Measurements from ENCODE around the gene EEPD1.
"Not testable (repeated sequence)": the region's sequence is repeated elsewhere in the genome, so short reads cannot be mapped to it uniquely, and the experiment has no call there.

EEPD1 gene

GRCh38 chr7:36232555-36232954, 79.5 kb downstream of the EEPD1 start:
- DNase-seq (ENCODE audit: low spot score) = no peak
- in situ Hi-C loops (cut with MboI; ENCODE audit: low sequenced_read_pairs, unreplicated experiment) = no loop called here
- no peak for TF ChIP-seq CTCF (IDR thresholded peaks at IDR 0.05; ENCODE audit: borderline replicate concordance, control extremely low read depth, extremely low read depth, insufficient read depth, missing control alignments)

GRCh38 chr7:36232971-36233550, 80.0 kb downstream of the EEPD1 start:
- TF ChIP-seq CTCF (IDR thresholded peaks at IDR 0.05; ENCODE audit: borderline replicate concordance, control extremely low read depth, extremely low read depth, insufficient read depth, missing control alignments) = no peak
- in situ Hi-C loops (cut with MboI; ENCODE audit: low sequenced_read_pairs, unreplicated experiment) = no loop called here
- DNase-seq (ENCODE audit: low spot score) = no peak

GRCh38 chr7:36236073-36236472, 83.0 kb downstream of the EEPD1 start:
- TF ChIP-seq CTCF (IDR thresholded peaks at IDR 0.05; ENCODE audit: borderline replicate concordance, control extremely low read depth, extremely low read depth, insufficient read depth, missing control alignments) = no peak
- in situ Hi-C loops (cut with MboI; ENCODE audit: low sequenced_read_pairs, unreplicated experiment) = no loop called here

GRCh38 chr7:36238138-36238537, 85.1 kb downstream of the EEPD1 start:
- no peak for TF ChIP-seq CTCF (IDR thresholded peaks at IDR 0.05; ENCODE audit: borderline replicate concordance, control extremely low read depth, extremely low read depth, insufficient read depth, missing control alignments)
- DNase-seq (ENCODE audit: low spot score) = no peak
- in situ Hi-C loops (cut with MboI; ENCODE audit: low sequenced_read_pairs, unreplicated experiment) = no loop called here

More at GRCh38 chr7:36236073-36236472, 83.0 kb downstream of the EEPD1 start:
- no peak for DNase-seq (ENCODE audit: low spot score)

- in situ Hi-C loops (cut with MboI; ENCODE audit: low sequenced_read_pairs, unreplicated experiment); DNase-seq (ENCODE audit: low spot score): not testable (repeated sequence)
Measured at GRCh38 chr7:36243356-36243755, 90.3 kb downstream of the EEPD1 start.

- in situ Hi-C loops (cut with MboI; ENCODE audit: low sequenced_read_pairs, unreplicated experiment); DNase-seq (ENCODE audit: low spot score): not testable (repeated sequence)
Measured at GRCh38 chr7:36244001-36244400, 90.9 kb downstream of the EEPD1 start.

GRCh38 chr7:36244429-36244828, 91.4 kb downstream of the EEPD1 start:
- DNase-seq (ENCODE audit: low spot score) = no peak
- in situ Hi-C loops (cut with MboI; ENCODE audit: low sequenced_read_pairs, unreplicated experiment) = no loop called here
- no peak for TF ChIP-seq CTCF (IDR thresholded peaks at IDR 0.05; ENCODE audit: borderline replicate concordance, control extremely low read depth, extremely low read depth, insufficient read depth, missing control alignments)

Data from GM13976 (cell line).